Measurements from ENCODE around the gene KLHL11. TPM values are rescaled to one million over a fixed set of nuclear protein-coding genes. Genes with fewer than 3 reads are reported as not detected.
"Not testable (repeated sequence)": the region's sequence is repeated elsewhere in the genome, so short reads cannot be mapped to it uniquely, and the experiment has no call there.

The KLHL11 gene
- total RNA-seq, 2 donors from 2014 or later: 24.2 to 45.0 TPM

GRCh38 chr17:41849251-41849990 is 15.8 kb downstream of the KLHL11 start:
- H3K36me3 ChIP-seq: no peaks in the 10 kb centered on the region
- 76% methylated on average over 4 of the region's 4 CpGs for WGBS
- H3K9me3 ChIP-seq: no peaks in the 10 kb centered on the region
- no peak overlapping the region for H3K27ac ChIP-seq
- no peak for DNase-seq (ENCODE audit: low spot score)
- TF ChIP-seq POLR2A (IDR thresholded peaks at IDR 0.05): no peak
- TF ChIP-seq POLR2AphosphoS5 (IDR thresholded peaks at IDR 0.05): no peak
- no peak for TF ChIP-seq CTCF (IDR thresholded peaks at IDR 0.05)
- H3K4me1 ChIP-seq (replicated peaks): no peaks in the 10 kb centered on the region
- no peak overlapping the region for H3K4me3 ChIP-seq
- no peaks in the 10 kb centered on the region for H3K27me3 ChIP-seq (replicated peaks; ENCODE audit: insufficient read depth)
- intact Hi-C loops (cut with DNase I): no loop called here

DNA sequence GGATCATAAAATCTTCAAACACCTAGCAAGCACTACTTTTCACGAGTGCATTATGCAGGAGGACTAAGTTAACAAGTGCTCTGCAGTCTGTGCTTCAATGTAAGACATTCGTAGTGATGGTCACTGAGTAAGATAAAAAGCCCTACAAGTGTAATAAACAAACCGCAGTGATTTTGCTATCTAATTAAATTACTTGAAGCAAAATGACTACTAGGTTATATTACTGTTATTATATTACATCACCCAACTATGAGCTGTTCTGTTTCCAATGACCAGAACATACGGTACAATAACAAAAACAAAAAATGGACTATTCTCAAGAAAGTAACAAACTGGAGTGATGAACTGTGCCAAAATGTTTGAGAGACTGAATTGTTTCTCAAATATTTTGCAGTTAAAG is 16.4 kb downstream of the KLHL11 start:
- Histone ChIP-seq H3K4me3 (no peak overlapping the region), H3K27ac (no peak overlapping the region), H3K27me3 (replicated peaks; ENCODE audit: insufficient read depth) (no peaks in the 10 kb centered on the region), H3K9me3 (no peaks in the 10 kb centered on the region), H3K36me3 (no peaks in the 10 kb centered on the region), H3K4me1 (replicated peaks) (no peaks in the 10 kb centered on the region)
- DNase-seq (ENCODE audit: low spot score): no peak
- 37% methylated on average over 4 of the region's 4 CpGs for WGBS
- intact Hi-C loops (cut with DNase I): no loop called here
- no peak for TF ChIP-seq POLR2AphosphoS5 (IDR thresholded peaks at IDR 0.05)
- TF ChIP-seq CTCF (IDR thresholded peaks at IDR 0.05): no peak
- TF ChIP-seq POLR2A (IDR thresholded peaks at IDR 0.05): no peak

DNA sequence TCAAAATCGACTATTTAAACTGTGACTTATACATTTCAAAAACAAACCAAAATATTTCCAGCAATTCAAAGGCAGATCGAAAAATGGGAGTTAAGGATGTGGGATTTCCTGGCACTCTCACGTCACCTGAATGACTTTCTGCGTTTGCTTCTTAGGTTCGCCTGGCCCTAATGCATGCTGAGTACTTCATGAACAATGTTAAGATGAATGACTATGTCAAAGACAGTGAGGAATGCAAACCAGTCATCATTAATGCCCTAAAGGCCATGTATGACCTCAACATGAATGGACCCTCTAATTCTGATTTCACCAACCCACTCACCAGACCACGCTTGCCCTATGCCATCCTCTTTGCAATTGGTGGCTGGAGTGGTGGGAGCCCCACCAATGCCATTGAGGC is 20.3 kb downstream of the KLHL11 start:
- DNase-seq (ENCODE audit: low spot score): no peak
- 96% methylated on average over 6 of the region's 6 CpGs for WGBS
- H3K9me3 ChIP-seq: no peaks in the 10 kb centered on the region
- TF ChIP-seq CTCF (IDR thresholded peaks at IDR 0.05): no peak
- no peak for TF ChIP-seq POLR2AphosphoS5 (IDR thresholded peaks at IDR 0.05)
- TF ChIP-seq POLR2A (IDR thresholded peaks at IDR 0.05): no peak
- H3K36me3 ChIP-seq: no peaks in the 10 kb centered on the region
- no peak overlapping the region for H3K4me3 ChIP-seq
- H3K27me3 ChIP-seq (replicated peaks; ENCODE audit: insufficient read depth): no peaks in the 10 kb centered on the region
- H3K27ac ChIP-seq: no peak overlapping the region
- intact Hi-C loops (cut with DNase I): no loop called here
- H3K4me1 ChIP-seq (replicated peaks): no peaks in the 10 kb centered on the region

DNA sequence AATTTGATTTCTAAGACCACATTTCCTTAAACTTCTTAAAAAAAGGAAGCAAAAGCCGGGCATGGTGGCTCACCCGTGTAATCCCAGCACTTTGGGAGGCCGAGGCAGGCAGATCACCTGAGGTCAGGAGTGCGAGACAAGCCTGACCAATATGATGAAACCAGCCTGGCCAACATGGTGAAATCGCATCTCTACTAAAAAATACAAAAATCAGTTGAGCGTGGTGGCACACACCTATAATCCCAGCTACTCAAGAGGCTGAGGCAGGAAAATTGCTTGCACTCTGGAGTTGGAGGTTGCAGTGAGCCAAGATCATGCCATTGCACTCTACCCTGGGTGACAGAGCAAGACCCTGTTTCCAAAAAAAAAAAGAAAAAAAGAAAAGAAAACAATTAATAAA is 24.4 kb downstream of the KLHL11 start:
- H3K27ac ChIP-seq; H3K36me3 ChIP-seq; DNase-seq (ENCODE audit: low spot score); intact Hi-C loops (cut with DNase I); H3K9me3 ChIP-seq; H3K4me1 ChIP-seq (replicated peaks); H3K4me3 ChIP-seq; H3K27me3 ChIP-seq (replicated peaks; ENCODE audit: insufficient read depth): not testable (repeated sequence)
- WGBS: 90% methylated on average over 6 of the region's 6 CpGs

GRCh38 chr17:41839448-41839847 is 25.8 kb downstream of the KLHL11 start:
- H3K4me1 ChIP-seq (replicated peaks); H3K9me3 ChIP-seq; intact Hi-C loops (cut with DNase I); H3K27me3 ChIP-seq (replicated peaks; ENCODE audit: insufficient read depth); H3K36me3 ChIP-seq; DNase-seq (ENCODE audit: low spot score); H3K4me3 ChIP-seq; H3K27ac ChIP-seq: not testable (repeated sequence)
- 90% methylated on average over 2 of the region's 2 CpGs for WGBS
